ENCODE results near the gene WDR38.

DNA sequence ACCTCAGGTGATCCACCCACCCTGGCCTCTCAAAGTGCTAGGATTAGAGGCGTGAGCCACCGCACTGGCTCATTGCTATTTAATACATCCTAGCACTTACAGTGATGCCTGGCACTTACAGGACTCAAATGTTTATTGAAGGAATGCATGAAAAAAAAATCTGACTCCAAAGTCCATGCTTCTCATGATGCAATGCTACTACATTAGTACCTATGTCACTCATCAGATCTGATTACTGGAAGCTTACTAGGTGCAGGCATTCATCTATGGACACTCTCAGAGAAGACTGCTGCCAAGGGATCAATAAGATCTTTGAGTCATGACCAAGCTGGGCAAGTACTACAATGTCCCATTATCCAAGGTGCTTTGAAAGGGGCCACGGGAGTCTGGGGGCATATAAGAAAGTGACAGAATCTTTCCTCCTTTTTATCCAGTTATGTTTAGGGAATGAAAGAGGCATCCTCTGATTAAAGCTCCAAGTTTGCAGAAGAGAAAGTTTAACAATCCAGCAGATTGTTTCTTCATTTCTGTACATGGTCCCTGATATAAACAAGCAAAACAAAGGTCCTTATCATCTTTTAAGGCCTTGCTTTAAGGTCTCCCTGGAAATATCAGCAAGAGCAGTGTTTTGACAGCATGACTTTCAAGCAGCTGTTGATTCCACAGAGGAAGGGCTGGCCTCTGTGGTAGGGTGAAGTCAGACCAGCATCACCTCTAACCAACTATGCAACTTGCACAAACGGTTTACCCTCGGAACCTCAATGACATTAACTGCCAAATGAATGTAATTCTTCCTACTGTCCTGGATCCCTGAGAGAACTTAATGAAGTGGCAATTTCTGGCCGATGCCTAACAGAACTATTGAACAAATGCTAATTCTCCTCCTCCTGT lies 44.6 kb downstream of the WDR38 start:
- no peak for TF ChIP-seq MAX (IDR thresholded peaks at IDR 0.05; ENCODE audit: low read depth)
- TF ChIP-seq, protein P1, sequence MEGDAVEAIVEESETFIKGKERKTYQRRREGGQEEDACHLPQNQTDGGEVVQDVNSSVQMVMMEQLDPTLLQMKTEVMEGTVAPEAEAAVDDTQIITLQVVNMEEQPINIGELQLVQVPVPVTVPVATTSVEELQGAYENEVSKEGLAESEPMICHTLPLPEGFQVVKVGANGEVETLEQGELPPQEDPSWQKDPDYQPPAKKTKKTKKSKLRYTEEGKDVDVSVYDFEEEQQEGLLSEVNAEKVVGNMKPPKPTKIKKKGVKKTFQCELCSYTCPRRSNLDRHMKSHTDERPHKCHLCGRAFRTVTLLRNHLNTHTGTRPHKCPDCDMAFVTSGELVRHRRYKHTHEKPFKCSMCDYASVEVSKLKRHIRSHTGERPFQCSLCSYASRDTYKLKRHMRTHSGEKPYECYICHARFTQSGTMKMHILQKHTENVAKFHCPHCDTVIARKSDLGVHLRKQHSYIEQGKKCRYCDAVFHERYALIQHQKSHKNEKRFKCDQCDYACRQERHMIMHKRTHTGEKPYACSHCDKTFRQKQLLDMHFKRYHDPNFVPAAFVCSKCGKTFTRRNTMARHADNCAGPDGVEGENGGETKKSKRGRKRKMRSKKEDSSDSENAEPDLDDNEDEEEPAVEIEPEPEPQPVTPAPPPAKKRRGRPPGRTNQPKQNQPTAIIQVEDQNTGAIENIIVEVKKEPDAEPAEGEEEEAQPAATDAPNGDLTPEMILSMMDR (IDR thresholded peaks at IDR 0.05) = no peak
- TF ChIP-seq CHD2 (IDR thresholded peaks at IDR 0.05; ENCODE audit: low read length, partially characterized antibody) = no peak
- no peak for TF ChIP-seq POLR2AphosphoS5 (IDR thresholded peaks at IDR 0.05; ENCODE audit: low read depth, low read length)
- TF ChIP-seq EZH2phosphoT487 (IDR thresholded peaks at IDR 0.05; ENCODE audit: borderline replicate concordance, low read depth) = no peak
- no peak for TF ChIP-seq USF1 (IDR thresholded peaks at IDR 0.05; ENCODE audit: borderline replicate concordance, low read depth)
- no peak for TF ChIP-seq RFX5 (IDR thresholded peaks at IDR 0.05; ENCODE audit: low read length)
- TF ChIP-seq, protein P2, sequence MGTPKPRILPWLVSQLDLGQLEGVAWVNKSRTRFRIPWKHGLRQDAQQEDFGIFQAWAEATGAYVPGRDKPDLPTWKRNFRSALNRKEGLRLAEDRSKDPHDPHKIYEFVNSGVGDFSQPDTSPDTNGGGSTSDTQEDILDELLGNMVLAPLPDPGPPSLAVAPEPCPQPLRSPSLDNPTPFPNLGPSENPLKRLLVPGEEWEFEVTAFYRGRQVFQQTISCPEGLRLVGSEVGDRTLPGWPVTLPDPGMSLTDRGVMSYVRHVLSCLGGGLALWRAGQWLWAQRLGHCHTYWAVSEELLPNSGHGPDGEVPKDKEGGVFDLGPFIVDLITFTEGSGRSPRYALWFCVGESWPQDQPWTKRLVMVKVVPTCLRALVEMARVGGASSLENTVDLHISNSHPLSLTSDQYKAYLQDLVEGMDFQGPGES (IDR thresholded peaks at IDR 0.05; ENCODE audit: low read depth, low read length) = no peak
- TF ChIP-seq JUND (IDR thresholded peaks at IDR 0.05) = no peak
- no peak for TF ChIP-seq SMC3 (IDR thresholded peaks at IDR 0.05; ENCODE audit: low read depth, low read length)
- TF ChIP-seq, protein P3, sequence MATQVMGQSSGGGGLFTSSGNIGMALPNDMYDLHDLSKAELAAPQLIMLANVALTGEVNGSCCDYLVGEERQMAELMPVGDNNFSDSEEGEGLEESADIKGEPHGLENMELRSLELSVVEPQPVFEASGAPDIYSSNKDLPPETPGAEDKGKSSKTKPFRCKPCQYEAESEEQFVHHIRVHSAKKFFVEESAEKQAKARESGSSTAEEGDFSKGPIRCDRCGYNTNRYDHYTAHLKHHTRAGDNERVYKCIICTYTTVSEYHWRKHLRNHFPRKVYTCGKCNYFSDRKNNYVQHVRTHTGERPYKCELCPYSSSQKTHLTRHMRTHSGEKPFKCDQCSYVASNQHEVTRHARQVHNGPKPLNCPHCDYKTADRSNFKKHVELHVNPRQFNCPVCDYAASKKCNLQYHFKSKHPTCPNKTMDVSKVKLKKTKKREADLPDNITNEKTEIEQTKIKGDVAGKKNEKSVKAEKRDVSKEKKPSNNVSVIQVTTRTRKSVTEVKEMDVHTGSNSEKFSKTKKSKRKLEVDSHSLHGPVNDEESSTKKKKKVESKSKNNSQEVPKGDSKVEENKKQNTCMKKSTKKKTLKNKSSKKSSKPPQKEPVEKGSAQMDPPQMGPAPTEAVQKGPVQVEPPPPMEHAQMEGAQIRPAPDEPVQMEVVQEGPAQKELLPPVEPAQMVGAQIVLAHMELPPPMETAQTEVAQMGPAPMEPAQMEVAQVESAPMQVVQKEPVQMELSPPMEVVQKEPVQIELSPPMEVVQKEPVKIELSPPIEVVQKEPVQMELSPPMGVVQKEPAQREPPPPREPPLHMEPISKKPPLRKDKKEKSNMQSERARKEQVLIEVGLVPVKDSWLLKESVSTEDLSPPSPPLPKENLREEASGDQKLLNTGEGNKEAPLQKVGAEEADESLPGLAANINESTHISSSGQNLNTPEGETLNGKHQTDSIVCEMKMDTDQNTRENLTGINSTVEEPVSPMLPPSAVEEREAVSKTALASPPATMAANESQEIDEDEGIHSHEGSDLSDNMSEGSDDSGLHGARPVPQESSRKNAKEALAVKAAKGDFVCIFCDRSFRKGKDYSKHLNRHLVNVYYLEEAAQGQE (IDR thresholded peaks at IDR 0.05; ENCODE audit: low read depth, low read length) = no peak
- TF ChIP-seq EP300 (IDR thresholded peaks at IDR 0.05; ENCODE audit: borderline replicate concordance in 1 of 2, low read depth in 1 of 2, low read length in 1 of 2) = no peak
- TF ChIP-seq, protein P4, sequence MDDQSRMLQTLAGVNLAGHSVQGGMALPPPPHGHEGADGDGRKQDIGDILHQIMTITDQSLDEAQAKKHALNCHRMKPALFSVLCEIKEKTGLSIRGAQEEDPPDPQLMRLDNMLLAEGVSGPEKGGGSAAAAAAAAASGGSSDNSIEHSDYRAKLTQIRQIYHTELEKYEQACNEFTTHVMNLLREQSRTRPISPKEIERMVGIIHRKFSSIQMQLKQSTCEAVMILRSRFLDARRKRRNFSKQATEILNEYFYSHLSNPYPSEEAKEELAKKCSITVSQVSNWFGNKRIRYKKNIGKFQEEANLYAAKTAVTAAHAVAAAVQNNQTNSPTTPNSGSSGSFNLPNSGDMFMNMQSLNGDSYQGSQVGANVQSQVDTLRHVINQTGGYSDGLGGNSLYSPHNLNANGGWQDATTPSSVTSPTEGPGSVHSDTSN (IDR thresholded peaks at IDR 0.05) = no peak
